HepG2 (cell line): ENCODE results near the gene MBD4. TPM values are rescaled to one million over a fixed set of nuclear protein-coding genes. Genes with fewer than 3 reads are reported as not detected.
A peak's percentile ranks its signal among the peaks of the same experiment; 100 is the strongest.

Experiments used
- CCAR2 ChIP-seq: fragments of 200-400 bp; formaldehyde crosslinking; optimal IDR thresholded peaks from 2 replicates; pipeline ENCODE3; 2018; ENCODE audit warnings: low read depth, mild to moderate bottlenecking, low read length, moderate library complexity
- GTF2F1 ChIP-seq: fragments of 150-350 bp; IDR thresholded peaks from 2 replicates; pipeline ENCODE4 v1.6.1; 2014; ENCODE audit warnings: low read length
- HNF1A ChIP-seq, 2 experiments: sonication (generic) in 1 of 2; formaldehyde crosslinking in 1 of 2; IDR thresholded peaks; 2 replicates each; pipeline versions ENCODE4 v1.4.0 to v1.6.1; 2016 to 2020; ENCODE audit warnings: borderline replicate concordance in 1 of 2, low read depth in 1 of 2, mild to moderate bottlenecking in 1 of 2, missing genetic modification reagents in 1 of 2
- HNRNPK ChIP-seq: fragments of 200-400 bp; formaldehyde crosslinking; IDR thresholded peaks from 2 replicates; pipeline ENCODE4 v1.6.1; 2018; ENCODE audit warnings: low read length, low read depth, moderate library complexity, mild to moderate bottlenecking; ENCODE audit not compliant: poor library complexity, severe bottlenecking
- JARID2 ChIP-seq: sonication (generic); formaldehyde crosslinking; IDR thresholded peaks from 2 replicates; pipeline ENCODE4 v1.8.1; 2023; ENCODE audit warnings: missing genetic modification reagents, inconsistent platforms; ENCODE audit not compliant: insufficient replicate concordance
- KDM4B ChIP-seq: sonication (generic); formaldehyde crosslinking; IDR thresholded peaks from 2 replicates; pipeline ENCODE4 v1.4.0; 2020; ENCODE audit warnings: missing genetic modification reagents
- PAX8 ChIP-seq: sonication (generic); formaldehyde crosslinking; IDR thresholded peaks from 2 replicates; pipeline ENCODE4 v1.8.0; 2022; ENCODE audit warnings: mild to moderate bottlenecking, missing genetic modification reagents, borderline replicate concordance
- RXRB ChIP-seq: IDR thresholded peaks from 2 replicates; pipeline ENCODE4 v1.6.1; 2016; ENCODE audit warnings: borderline replicate concordance, missing genetic modification reagents, missing compliant biosample characterization
- SCMH1 ChIP-seq: sonication (generic); formaldehyde crosslinking; IDR thresholded peaks from 2 replicates; pipeline ENCODE4 v1.9.0; 2021; ENCODE audit warnings: missing genetic modification reagents, mild to moderate bottlenecking, borderline replicate concordance
- SETDB1 ChIP-seq: sonication (generic); formaldehyde crosslinking; IDR thresholded peaks from 2 replicates; pipeline ENCODE4 v1.5.1; 2020; ENCODE audit warnings: missing genetic modification reagents, mild to moderate bottlenecking, borderline replicate concordance
- ZBTB49 ChIP-seq: sonication (generic); formaldehyde crosslinking; IDR thresholded peaks from 2 replicates; pipeline ENCODE4 v1.4.0; 2020; ENCODE audit warnings: missing genetic modification reagents, borderline replicate concordance
- ZC3H4 ChIP-seq: sonication (generic); formaldehyde crosslinking; IDR thresholded peaks from 2 replicates; pipeline ENCODE4 v1.4.0; 2020; ENCODE audit warnings: missing genetic modification reagents, borderline replicate concordance
- ZFP82 ChIP-seq: sonication (generic); formaldehyde crosslinking; IDR thresholded peaks from 2 replicates; pipeline ENCODE4 v1.5.1; 2020; ENCODE audit warnings: mild to moderate bottlenecking, missing genetic modification reagents, borderline replicate concordance
- ZNF235 ChIP-seq: sonication (generic); formaldehyde crosslinking; IDR thresholded peaks from 2 replicates; pipeline ENCODE4 v1.8.1; 2023; ENCODE audit warnings: mild to moderate bottlenecking, missing genetic modification reagents, borderline replicate concordance
- ZNF572 ChIP-seq: sonication (generic); formaldehyde crosslinking; IDR thresholded peaks from 2 replicates; pipeline ENCODE4 v1.5.1; 2020; ENCODE audit warnings: mild to moderate bottlenecking, missing genetic modification reagents
- ZNF660 ChIP-seq: sonication (generic); formaldehyde crosslinking; IDR thresholded peaks from 2 replicates; pipeline ENCODE4 v1.5.1; 2020; ENCODE audit warnings: mild to moderate bottlenecking, low read depth, missing genetic modification reagents, borderline replicate concordance
- ZNF687 ChIP-seq: sonication (generic); formaldehyde crosslinking; IDR thresholded peaks from 2 replicates; pipeline ENCODE4 v1.5.1; 2020; ENCODE audit warnings: mild to moderate bottlenecking, missing genetic modification reagents, moderate library complexity
- polyA plus RNA-seq, 8 experiments: library from polyadenylated mRNA; depleted of rRNA in 3 of 8; stranded (reverse) in 7 of 8; unstranded in 1 of 8; fragments of >200 nt; fragmentation: Illumina TruSeq in 4 of 8; extraction: Trizol in 4 of 8; gene quantifications; 2 replicates each; pipeline versions ENCODE4 v1.2.1 to v1.2.3, GENCODE V29; 2011 to 2016; ENCODE audit warnings: low read depth in 4 of 8, missing spikeins in 1 of 8, mixed read lengths in 1 of 8; ENCODE audit not compliant: insufficient read depth in 1 of 8
- total RNA-seq, 5 experiments: library from RNA; depleted of rRNA; stranded (reverse); fragments of >200 nt; fragmentation: Illumina TruSeq; extraction: Trizol; gene quantifications; 2 replicates each; pipeline ENCODE4 v1.2.3, GENCODE V29; 2016; ENCODE audit warnings: low read depth in 1 of 5

The MBD4 gene
- total and polyA plus RNA-seq, 2 of the 13 experiments (the other 11 are each of a cell fraction or from before 2014, with no cell fraction given): 14.9 to 25.3 TPM

- 0 out of 2 replicates have a peak, but pooled peaks have one; percentile 39 for TF ChIP-seq KDM4B (CRISPR knock-in tag)
- TF ChIP-seq ZNF660: no peak
- no peak for TF ChIP-seq ZNF235 (CRISPR knock-in tag)
- TF ChIP-seq PAX8: no peak
- no peak for TF ChIP-seq HNRNPK
- no peak for TF ChIP-seq SETDB1 (CRISPR knock-in tag)
- no peak for TF ChIP-seq ZFP82 (CRISPR knock-in tag)
- TF ChIP-seq RXRB: peak; percentile 42; the same call in 1 of the 2 replicates
- no peak for TF ChIP-seq CCAR2
- TF ChIP-seq ZNF572 (CRISPR knock-in tag): no peak
- TF ChIP-seq ZC3H4: no peak
- TF ChIP-seq HNF1A (IDR thresholded peaks at IDR 0.05; ENCODE audit: low read depth): peak; percentile 38; the same call in 1 of the 2 replicates
- no peak; the same call in 1 of the 2 replicates for TF ChIP-seq HNF1A (CRISPR knock-in tag; IDR thresholded peaks at IDR 0.05; ENCODE audit: borderline replicate concordance)
- peak; percentile 54 for TF ChIP-seq ZNF687 (CRISPR knock-in tag)
- TF ChIP-seq SCMH1 (CRISPR knock-in tag): no peak
- TF ChIP-seq ZBTB49 (CRISPR knock-in tag): no peak
- no peak for TF ChIP-seq GTF2F1
- no peak for TF ChIP-seq JARID2 (CRISPR knock-in tag)
Observed at GRCh38 chr3:129399145-129399894, 40.4 kb downstream of the MBD4 start (continued).
